ENCODE results near the gene CHRNA1.

Gene CHRNA1

DNA sequence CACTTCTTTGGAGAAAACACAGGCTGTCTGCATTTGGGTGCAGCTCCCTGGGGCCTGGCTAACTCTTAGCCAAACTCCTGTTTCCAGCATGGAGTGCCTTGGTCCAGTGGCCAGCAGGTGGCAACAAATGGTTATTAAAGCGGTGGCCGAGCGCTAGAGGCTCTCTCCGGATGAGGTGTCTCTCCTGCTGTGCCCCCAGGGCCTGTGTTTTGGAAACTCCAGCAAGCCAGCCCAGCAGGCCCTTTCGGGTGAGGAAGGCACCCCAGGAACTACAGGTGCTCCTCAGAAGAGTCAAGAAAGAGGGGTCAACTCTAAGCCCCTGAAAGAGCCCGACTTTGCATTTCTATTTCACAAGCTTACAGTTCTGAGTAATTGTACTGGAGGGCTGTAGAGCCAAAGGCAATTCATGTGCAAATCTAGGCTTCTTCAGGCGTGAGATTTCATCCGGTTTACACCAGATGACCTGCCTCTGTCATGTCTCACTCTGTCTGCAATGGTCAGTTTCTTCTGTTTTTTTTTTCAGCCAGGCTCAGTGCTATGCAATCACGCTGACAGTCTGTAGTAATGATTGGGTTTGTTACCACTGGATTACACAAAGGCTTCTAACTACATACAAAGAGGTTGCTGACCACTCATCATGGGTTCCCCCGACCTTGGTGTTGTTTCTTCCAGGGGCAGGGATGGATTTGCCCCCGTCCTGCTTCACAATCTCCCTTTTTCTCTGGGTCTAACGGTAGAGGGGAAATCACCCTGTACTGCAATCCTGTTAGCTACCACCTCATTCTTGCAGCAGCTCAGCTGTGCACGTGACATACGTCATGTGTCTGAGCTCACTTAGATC, 7.6 kb upstream of the CHRNA1 start:
- H3K27me3 ChIP-seq (ENCODE audit: insufficient read depth, low read length), result no peaks in the 10 kb centered on the region
- no peaks in the 10 kb centered on the region for H3K36me3 ChIP-seq (ENCODE audit: insufficient read depth, low read length)
- no peaks in the 10 kb centered on the region for H3K79me2 ChIP-seq (ENCODE audit: insufficient read depth, low read length)
- H3K4me3 ChIP-seq (ENCODE audit: low read depth, low read length, poor library complexity, severe bottlenecking), result peak overlapping the region; percentile 14
- no peak overlapping the region; the same call in 1 of the 2 replicates for H3K9ac ChIP-seq (ENCODE audit: low read length)
- H3F3A ChIP-seq (ENCODE audit: insufficient read depth, low read length), result no peaks in the 10 kb centered on the region
- no peak overlapping the region; the same call in 1 of the 2 replicates for H2AFZ ChIP-seq (ENCODE audit: low read length)
- H3K9me2 ChIP-seq (ENCODE audit: low read depth, low read length), result no peaks in the 10 kb centered on the region
- H4K20me1 ChIP-seq (ENCODE audit: insufficient read depth, low read length), result no peaks in the 10 kb centered on the region
- no peaks in the 10 kb centered on the region for H3K9me3 ChIP-seq (ENCODE audit: low read length)
- TF ChIP-seq, protein P1, sequence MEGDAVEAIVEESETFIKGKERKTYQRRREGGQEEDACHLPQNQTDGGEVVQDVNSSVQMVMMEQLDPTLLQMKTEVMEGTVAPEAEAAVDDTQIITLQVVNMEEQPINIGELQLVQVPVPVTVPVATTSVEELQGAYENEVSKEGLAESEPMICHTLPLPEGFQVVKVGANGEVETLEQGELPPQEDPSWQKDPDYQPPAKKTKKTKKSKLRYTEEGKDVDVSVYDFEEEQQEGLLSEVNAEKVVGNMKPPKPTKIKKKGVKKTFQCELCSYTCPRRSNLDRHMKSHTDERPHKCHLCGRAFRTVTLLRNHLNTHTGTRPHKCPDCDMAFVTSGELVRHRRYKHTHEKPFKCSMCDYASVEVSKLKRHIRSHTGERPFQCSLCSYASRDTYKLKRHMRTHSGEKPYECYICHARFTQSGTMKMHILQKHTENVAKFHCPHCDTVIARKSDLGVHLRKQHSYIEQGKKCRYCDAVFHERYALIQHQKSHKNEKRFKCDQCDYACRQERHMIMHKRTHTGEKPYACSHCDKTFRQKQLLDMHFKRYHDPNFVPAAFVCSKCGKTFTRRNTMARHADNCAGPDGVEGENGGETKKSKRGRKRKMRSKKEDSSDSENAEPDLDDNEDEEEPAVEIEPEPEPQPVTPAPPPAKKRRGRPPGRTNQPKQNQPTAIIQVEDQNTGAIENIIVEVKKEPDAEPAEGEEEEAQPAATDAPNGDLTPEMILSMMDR (IDR thresholded peaks at IDR 0.05; ENCODE audit: low read length), result peak; percentile 79
- TF ChIP-seq EZH2 (IDR thresholded peaks at IDR 0.05; ENCODE audit: borderline replicate concordance, low read length), result no peak
- H3K4me2 ChIP-seq (ENCODE audit: low read length), result peak overlapping the region; percentile 26; the same call in 1 of the 2 replicates
- peaks cover 26% of the 10 kb centered on the region for H3K4me1 ChIP-seq (ENCODE audit: insufficient read depth, low read length, severe bottlenecking)
- H3K27ac ChIP-seq (ENCODE audit: low read depth, low read length, poor library complexity, severe bottlenecking), result peak overlapping the region; percentile 37

DNA sequence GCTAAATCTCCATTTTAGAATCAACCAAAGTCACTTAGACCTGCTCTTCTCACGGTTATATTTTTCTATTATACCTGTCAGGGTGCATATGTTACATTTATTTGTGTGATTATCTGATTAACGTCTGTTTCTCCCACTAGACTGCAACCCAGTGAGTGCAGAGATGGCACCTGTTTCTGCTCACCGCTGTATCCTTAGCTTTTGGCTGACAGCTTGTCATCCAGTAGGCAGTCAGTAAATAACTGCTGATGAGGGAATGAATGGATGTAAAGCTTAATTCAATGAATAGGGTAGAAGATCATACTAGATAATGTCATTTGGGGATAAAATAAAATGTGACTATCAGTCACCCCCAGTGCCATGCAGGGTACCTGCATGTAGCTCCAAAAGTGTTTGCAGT, 6.9 kb upstream of the CHRNA1 start:
- Histone ChIP-seq H3K27me3 (ENCODE audit: insufficient read depth, low read length) (no peaks in the 10 kb centered on the region), H3K9ac (ENCODE audit: low read length) (no peak overlapping the region)

DNA sequence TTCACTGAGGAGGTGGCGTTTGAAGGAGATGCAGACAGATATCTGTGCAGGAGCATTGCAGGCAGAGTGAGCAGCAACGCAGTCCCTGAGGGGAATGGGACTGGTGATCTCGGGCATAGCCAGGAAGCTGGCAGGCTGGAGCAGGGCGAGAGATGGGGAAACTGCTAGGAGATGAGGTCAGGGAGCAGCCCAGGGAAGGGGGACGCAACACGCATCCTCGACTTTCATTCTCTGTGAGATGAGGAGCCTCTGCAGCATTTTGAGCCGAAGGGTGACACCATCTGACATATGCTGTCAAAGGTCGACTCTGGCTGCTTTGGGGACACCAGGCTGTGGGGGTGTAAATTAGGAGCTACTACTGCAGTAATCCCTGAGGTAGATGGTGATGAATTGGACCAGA, 4.3 kb upstream of the CHRNA1 start:
- Histone ChIP-seq H3K4me2 (ENCODE audit: low read length) (no peak overlapping the region), H2AFZ (ENCODE audit: low read length) (no peak overlapping the region), H3K9me3 (ENCODE audit: low read length) (no peaks in the 10 kb centered on the region), H3K9ac (ENCODE audit: low read length) (no peak overlapping the region), H3K4me1 (ENCODE audit: insufficient read depth, low read length, severe bottlenecking) (peaks cover 29% of the 10 kb centered on the region), H3F3A (ENCODE audit: insufficient read depth, low read length) (no peaks in the 10 kb centered on the region), H4K20me1 (ENCODE audit: insufficient read depth, low read length) (no peaks in the 10 kb centered on the region), H3K4me3 (ENCODE audit: low read depth, low read length, poor library complexity, severe bottlenecking) (no peak overlapping the region), H3K27ac (ENCODE audit: low read depth, low read length, poor library complexity, severe bottlenecking) (no peak overlapping the region), H3K27me3 (ENCODE audit: insufficient read depth, low read length) (no peaks in the 10 kb centered on the region), H3K9me2 (ENCODE audit: low read depth, low read length) (no peaks in the 10 kb centered on the region), H3K79me2 (ENCODE audit: insufficient read depth, low read length) (no peaks in the 10 kb centered on the region), H3K36me3 (ENCODE audit: insufficient read depth, low read length) (no peaks in the 10 kb centered on the region)
- TF ChIP-seq, protein P1 (IDR thresholded peaks at IDR 0.05; ENCODE audit: low read length), result no peak
- TF ChIP-seq EZH2 (IDR thresholded peaks at IDR 0.05; ENCODE audit: borderline replicate concordance, low read length), result no peak

More for the DNA sequence above, 6.9 kb upstream of the CHRNA1 start:
- TF ChIP-seq, protein P1 (IDR thresholded peaks at IDR 0.05; ENCODE audit: low read length), result no peak
- TF ChIP-seq EZH2 (IDR thresholded peaks at IDR 0.05; ENCODE audit: borderline replicate concordance, low read length), result no peak
- Histone ChIP-seq H3F3A (ENCODE audit: insufficient read depth, low read length) (no peaks in the 10 kb centered on the region), H3K9me3 (ENCODE audit: low read length) (no peaks in the 10 kb centered on the region), H2AFZ (ENCODE audit: low read length) (no peak overlapping the region), H3K4me2 (ENCODE audit: low read length) (no peak overlapping the region; the same call in 1 of the 2 replicates), H3K4me3 (ENCODE audit: low read depth, low read length, poor library complexity, severe bottlenecking) (no peak overlapping the region), H4K20me1 (ENCODE audit: insufficient read depth, low read length) (no peaks in the 10 kb centered on the region), H3K9me2 (ENCODE audit: low read depth, low read length) (no peaks in the 10 kb centered on the region), H3K27ac (ENCODE audit: low read depth, low read length, poor library complexity, severe bottlenecking) (no peak overlapping the region), H3K36me3 (ENCODE audit: insufficient read depth, low read length) (no peaks in the 10 kb centered on the region), H3K4me1 (ENCODE audit: insufficient read depth, low read length, severe bottlenecking) (peaks cover 26% of the 10 kb centered on the region), H3K79me2 (ENCODE audit: insufficient read depth, low read length) (no peaks in the 10 kb centered on the region)

Data from OCI-LY1 (cell line).